Thyroid gland (tissue), 4 donors: ENCODE data around the gene RNF148. TPM values are rescaled to one million over a fixed set of nuclear protein-coding genes. Genes with fewer than 3 reads are reported as not detected.

ENCODE experiments used
- DNase-seq, 2 donors: peaks; one replicate each; pipeline ENCODE4 v3.0.0-alpha.2; 2019
- H3K27ac ChIP-seq, 3 donors: fragments of 200-600 bp; sonication (generic); 1 replicate in 2 of 3; 2 replicates in 1 of 3; pipeline ENCODE4 v1.5.1; 2016 to 2019; ENCODE audit warnings: mild to moderate bottlenecking in 1 of 3, moderate library complexity in 1 of 3
- H3K27me3 ChIP-seq: fragments of 200-600 bp; sonication (generic); one replicate; pipeline ENCODE4 v1.5.1; 2019
- H3K36me3 ChIP-seq, 2 donors: fragments of 200-600 bp; sonication (generic); one replicate each; pipeline ENCODE4 v1.5.1; 2016 to 2019
- H3K4me1 ChIP-seq, 2 donors: fragments of 200-600 bp; sonication (generic); one replicate each; pipeline ENCODE4 v1.5.1; 2017 to 2019
- H3K4me3 ChIP-seq, 3 donors: fragments of 200-600 bp; sonication (generic); replicated peaks in 1 of 3; 1 replicate in 2 of 3; 2 replicates in 1 of 3; pipeline ENCODE4 v1.5.1; 2016; ENCODE audit warnings: mild to moderate bottlenecking in 1 of 3
- H3K9me3 ChIP-seq: fragments of 200-600 bp; sonication (generic); one replicate; pipeline ENCODE4 v1.5.1; 2017
- CTCF ChIP-seq, 6 experiments: fragments of 200-600 bp in 3 of 6; fragments of 450-650 bp in 3 of 6; sonication (generic) in 3 of 6; IDR thresholded peaks; one replicate each; pipeline ENCODE4 v1.5.1; 2016 to 2019; ENCODE audit warnings: antibody characterized with exemption in 6 of 6, mild to moderate bottlenecking in 2 of 6, inconsistent platforms in 1 of 6, moderate library complexity in 1 of 6
- POLR2A ChIP-seq, 2 donors: fragments of 450-650 bp; IDR thresholded peaks; one replicate each; pipeline ENCODE4 v1.6.1; 2017; ENCODE audit warnings: antibody characterized with exemption in 2 of 2, mild to moderate bottlenecking in 2 of 2, moderate library complexity in 1 of 2
- WGBS, 2 donors: methylation state at CpG; one replicate each; pipeline ENCODE4 v1.1.5; 2017; 5-methylcytosine and 5-hydroxymethylcytosine counted together
- intact Hi-C: fragments of 100-400 bp; cut with DNase I; formaldehyde crosslinking; loops from one replicate; pipeline ENCODE4 v1.15.1; 2023
- total RNA-seq, 4 donors: library from RNA; depleted of rRNA; stranded (reverse); fragments of >200 nt; gene quantifications; one replicate each; pipeline ENCODE4 v1.2.3, GENCODE V29; 2016

Gene RNF148, protein sequence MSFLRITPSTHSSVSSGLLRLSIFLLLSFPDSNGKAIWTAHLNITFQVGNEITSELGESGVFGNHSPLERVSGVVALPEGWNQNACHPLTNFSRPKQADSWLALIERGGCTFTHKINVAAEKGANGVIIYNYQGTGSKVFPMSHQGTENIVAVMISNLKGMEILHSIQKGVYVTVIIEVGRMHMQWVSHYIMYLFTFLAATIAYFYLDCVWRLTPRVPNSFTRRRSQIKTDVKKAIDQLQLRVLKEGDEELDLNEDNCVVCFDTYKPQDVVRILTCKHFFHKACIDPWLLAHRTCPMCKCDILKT
- 1 to 10 TPM; 1.4 to 7.9 (median 4.7) TPM for total RNA-seq

- no peaks in the 10 kb centered on the region for H3K27me3 ChIP-seq
- no peaks in the 10 kb centered on the region for H3K36me3 ChIP-seq
- no peak within 1 kb of the TSS for H3K4me3 ChIP-seq
- TF ChIP-seq POLR2A (IDR thresholded peaks at IDR 0.05): no peak
- TF ChIP-seq CTCF (IDR thresholded peaks at IDR 0.05): no peak
- WGBS, 2 donors: 84 to 100% methylated on average over 1 of the region's 1 CpG
- H3K27ac ChIP-seq: no peak within 1 kb of the TSS
- no peak for DNase-seq
- H3K9me3 ChIP-seq: no peaks in the 10 kb centered on the region
- intact Hi-C loops: no loop called here
- no peaks in the 10 kb centered on the region for H3K4me1 ChIP-seq
Measured at GRCh38 chr7:122702872-122703510, at the start of gene RNF148. Gene RNF148, minus strand, starts transcription at chr7:122702922. Its CDS starts 172 bp downstream, at chr7:122702750.

DNA sequence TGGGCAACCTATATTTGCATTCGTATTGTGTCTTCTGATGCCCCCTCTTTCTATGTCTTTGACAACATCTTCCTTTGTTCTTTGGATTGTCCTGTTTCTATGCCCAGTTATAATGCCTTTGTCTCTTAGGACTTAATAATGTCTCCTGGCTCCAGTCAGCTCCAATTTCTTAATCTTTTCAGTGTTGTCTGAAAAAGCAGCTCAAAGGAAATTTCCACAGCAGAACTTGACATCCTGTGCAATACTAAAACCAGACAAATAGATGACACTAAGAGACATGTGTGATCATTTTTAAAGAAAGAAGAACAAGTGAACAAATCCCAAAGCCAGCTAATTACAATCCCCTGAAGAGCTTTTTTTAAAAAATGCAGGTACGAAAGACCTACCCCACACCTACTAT, 47.7 kb upstream of the RNF148 start:
- TF ChIP-seq POLR2A (IDR thresholded peaks at IDR 0.05) (no peak), CTCF (IDR thresholded peaks at IDR 0.05) (no peak)
- Histone ChIP-seq H3K4me3 (no peak overlapping the region), H3K27me3 (no peaks in the 10 kb centered on the region), H3K4me1 (no peaks in the 10 kb centered on the region), H3K36me3 (no peaks in the 10 kb centered on the region), H3K27ac (no peak overlapping the region), H3K9me3 (no peaks in the 10 kb centered on the region)
- WGBS, 2 donors: 87 to 97% methylated on average over 2 of the region's 2 CpGs
- no peak for DNase-seq
- intact Hi-C loops: no loop called here

GRCh38 chr7:122748195-122748594, 45.5 kb upstream of the RNF148 start:
- no peaks in the 10 kb centered on the region for H3K27me3 ChIP-seq
- H3K27ac ChIP-seq: no peak overlapping the region
- no peak for DNase-seq
- intact Hi-C loops: no loop called here
- H3K36me3 ChIP-seq: no peaks in the 10 kb centered on the region
- TF ChIP-seq CTCF (IDR thresholded peaks at IDR 0.05) (no peak), POLR2A (IDR thresholded peaks at IDR 0.05) (no peak)
- WGBS, 2 donors: 94 to 96% methylated on average over 2 of the region's 2 CpGs
- H3K9me3 ChIP-seq: no peaks in the 10 kb centered on the region
- no peak overlapping the region for H3K4me3 ChIP-seq
- H3K4me1 ChIP-seq: no peaks in the 10 kb centered on the region

- DNase-seq: no peak
- Histone ChIP-seq H3K4me1 (no peaks in the 10 kb centered on the region), H3K9me3 (no peaks in the 10 kb centered on the region), H3K4me3 (no peak overlapping the region), H3K27ac (no peak overlapping the region), H3K36me3 (no peaks in the 10 kb centered on the region), H3K27me3 (no peaks in the 10 kb centered on the region)
- WGBS, 2 donors: 77% methylated on average over 2 of the region's 2 CpGs
- intact Hi-C loops: no loop called here
- TF ChIP-seq POLR2A (IDR thresholded peaks at IDR 0.05): no peak
- TF ChIP-seq CTCF (IDR thresholded peaks at IDR 0.05): no peak
Measured at GRCh38 chr7:122746948-122747347, 44.2 kb upstream of the RNF148 start.

- Histone ChIP-seq H3K4me1 (no peaks in the 10 kb centered on the region), H3K27ac (no peak overlapping the region), H3K36me3 (no peaks in the 10 kb centered on the region), H3K9me3 (no peaks in the 10 kb centered on the region), H3K27me3 (no peaks in the 10 kb centered on the region), H3K4me3 (no peak overlapping the region)
- intact Hi-C loops: no loop called here
- no peak for DNase-seq
- TF ChIP-seq POLR2A (IDR thresholded peaks at IDR 0.05): no peak
Measured at GRCh38 chr7:122743211-122743610, 40.5 kb upstream of the RNF148 start.
